ENCODE measurements around the gene PPP1R12B.
"Not testable (repeated sequence)": the region's sequence is repeated elsewhere in the genome, so short reads cannot be mapped to it uniquely, and the experiment has no call there.

Gene PPP1R12B

DNA sequence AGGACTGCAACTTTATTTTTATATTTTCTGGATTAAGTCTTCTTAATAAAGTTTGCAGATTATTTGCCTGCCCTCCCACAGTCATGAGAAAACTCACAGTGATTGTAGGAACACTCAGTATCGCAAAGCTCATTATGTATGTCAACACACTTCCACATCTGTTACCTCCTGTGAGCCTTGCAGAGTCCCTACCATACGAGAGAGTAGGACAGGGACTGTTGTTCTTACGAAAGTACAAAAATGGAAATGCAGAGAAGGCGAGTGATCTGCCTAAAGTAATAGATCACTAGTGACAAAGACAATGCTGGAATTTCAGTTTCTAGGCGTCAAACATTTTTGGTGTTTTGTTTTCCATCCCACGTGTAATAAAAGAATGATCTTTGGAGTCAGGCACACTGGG lies 230.1 kb downstream of the PPP1R12B start:
- DNase-seq (ENCODE audit: low read depth): no peak
- TF ChIP-seq, protein P1, sequence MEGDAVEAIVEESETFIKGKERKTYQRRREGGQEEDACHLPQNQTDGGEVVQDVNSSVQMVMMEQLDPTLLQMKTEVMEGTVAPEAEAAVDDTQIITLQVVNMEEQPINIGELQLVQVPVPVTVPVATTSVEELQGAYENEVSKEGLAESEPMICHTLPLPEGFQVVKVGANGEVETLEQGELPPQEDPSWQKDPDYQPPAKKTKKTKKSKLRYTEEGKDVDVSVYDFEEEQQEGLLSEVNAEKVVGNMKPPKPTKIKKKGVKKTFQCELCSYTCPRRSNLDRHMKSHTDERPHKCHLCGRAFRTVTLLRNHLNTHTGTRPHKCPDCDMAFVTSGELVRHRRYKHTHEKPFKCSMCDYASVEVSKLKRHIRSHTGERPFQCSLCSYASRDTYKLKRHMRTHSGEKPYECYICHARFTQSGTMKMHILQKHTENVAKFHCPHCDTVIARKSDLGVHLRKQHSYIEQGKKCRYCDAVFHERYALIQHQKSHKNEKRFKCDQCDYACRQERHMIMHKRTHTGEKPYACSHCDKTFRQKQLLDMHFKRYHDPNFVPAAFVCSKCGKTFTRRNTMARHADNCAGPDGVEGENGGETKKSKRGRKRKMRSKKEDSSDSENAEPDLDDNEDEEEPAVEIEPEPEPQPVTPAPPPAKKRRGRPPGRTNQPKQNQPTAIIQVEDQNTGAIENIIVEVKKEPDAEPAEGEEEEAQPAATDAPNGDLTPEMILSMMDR (conservative IDR thresholded peaks at IDR 0.05; ENCODE audit: low read depth, low read length): no peak

DNA sequence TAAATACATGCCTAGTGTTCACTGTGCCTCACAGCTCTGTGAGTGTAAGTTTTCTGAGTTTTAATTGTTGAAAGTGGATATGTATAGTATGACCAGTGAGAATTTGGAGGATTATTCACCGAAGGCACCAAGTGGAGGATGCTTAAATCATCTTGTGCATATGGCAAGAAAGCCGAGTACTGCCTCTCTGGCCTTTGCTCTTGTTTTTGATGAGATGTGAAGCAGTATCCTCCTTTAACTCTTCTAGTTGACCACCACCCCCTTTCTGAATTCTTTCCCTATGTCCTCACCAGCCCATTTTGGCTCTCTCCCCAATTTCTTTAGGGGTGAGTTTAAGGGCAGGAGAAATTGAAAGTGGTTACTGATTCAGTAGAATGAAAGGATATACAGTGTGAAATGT lies 231.3 kb downstream of the PPP1R12B start:
- no peak overlapping the region for H3K4me3 ChIP-seq (ENCODE audit: low read length)
- TF ChIP-seq, protein P1 (conservative IDR thresholded peaks at IDR 0.05; ENCODE audit: low read depth, low read length): no peak
- DNase-seq (ENCODE audit: low read depth): no peak

More for the DNA sequence above, 230.1 kb downstream of the PPP1R12B start:
- no peak overlapping the region for H3K4me3 ChIP-seq (ENCODE audit: low read length)

DNA sequence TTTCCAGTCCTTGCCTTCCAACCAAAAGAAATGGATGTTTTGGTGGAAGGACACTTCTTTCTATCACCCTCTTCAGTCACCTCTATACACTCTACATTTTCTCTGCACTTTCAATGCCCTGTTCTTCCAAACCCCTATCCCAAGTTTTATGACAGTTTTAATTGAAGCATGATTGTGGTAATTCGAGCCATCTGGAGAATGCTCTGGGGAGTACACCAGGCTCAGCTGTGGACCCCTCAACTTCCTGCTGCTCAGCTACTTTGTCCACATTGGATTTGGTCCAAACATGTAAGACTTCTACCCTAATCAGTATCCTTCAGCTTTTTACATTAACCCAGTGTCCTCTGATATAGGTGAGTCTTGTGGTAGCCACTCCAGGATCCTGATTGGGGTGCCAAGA lies 232.1 kb downstream of the PPP1R12B start:
- no peak for DNase-seq (ENCODE audit: low read depth)
- TF ChIP-seq, protein P1 (conservative IDR thresholded peaks at IDR 0.05; ENCODE audit: low read depth, low read length): no peak
- H3K4me3 ChIP-seq (ENCODE audit: low read length): no peak overlapping the region

DNA sequence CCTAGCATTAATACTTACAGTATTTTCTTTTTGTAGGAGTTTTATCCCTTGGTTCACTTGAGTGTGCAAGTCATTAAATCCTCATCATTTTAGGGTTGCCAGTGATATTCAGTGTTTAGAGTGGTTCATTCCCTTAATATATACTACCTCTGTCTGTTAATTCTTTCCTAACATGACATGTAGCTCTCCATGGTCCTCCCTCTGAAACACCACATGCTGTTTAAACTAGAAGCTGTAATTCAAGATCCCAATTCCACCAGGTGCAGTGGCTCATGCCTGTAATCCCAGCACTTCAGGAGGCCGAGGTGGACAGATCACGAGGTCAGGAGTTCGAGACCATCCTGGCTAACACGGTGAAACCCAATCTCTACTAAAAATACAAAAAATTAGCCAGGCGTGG lies 233.9 kb downstream of the PPP1R12B start:
- H3K4me3 ChIP-seq (ENCODE audit: low read length); DNase-seq (ENCODE audit: low read depth): not testable (repeated sequence)

DNA sequence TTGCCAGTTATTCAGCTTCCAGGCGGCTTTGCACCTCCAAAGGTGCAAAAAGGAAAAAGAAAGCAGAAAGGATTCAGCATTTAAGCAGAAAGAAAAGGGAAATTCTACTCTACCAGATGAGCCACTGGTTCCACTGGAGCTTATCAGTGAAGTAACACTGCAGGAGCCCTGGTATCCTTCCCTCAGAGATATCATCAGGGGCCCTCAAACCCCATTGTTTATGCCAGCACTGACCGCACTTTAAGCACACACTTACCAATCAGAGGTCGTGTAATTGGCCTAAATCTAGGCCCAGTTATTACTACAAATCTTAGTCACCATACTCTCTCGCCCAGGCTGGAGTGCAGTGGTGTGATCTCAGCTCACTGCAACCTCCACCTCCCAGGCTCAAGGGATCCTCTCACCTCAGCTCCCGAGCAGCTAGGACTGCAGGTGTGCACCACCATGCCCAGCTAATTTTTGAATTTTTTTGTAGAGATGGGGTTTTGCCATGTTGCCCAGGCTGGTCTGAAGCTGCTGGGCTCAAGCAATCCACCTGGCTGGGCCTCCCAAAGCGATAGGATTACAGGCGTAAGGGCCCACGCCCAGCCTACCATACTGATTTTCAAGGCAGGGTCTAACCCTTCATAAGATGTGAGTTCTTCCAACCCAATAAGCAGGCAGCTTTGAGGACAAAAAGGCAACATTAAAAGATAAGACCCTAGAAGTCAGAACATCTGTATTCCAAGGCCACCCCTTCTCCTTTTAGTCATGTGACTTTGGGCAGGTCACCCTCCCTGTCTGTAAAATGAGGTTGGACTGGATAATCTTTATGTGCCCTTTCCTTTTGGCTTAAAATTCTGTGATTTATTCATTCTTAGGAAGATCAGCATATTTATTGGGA lies 236.4 kb downstream of the PPP1R12B start:
- TF ChIP-seq, protein P1 (conservative IDR thresholded peaks at IDR 0.05; ENCODE audit: low read depth, low read length): no peak
- no peak for DNase-seq (ENCODE audit: low read depth)
- no peak overlapping the region for H3K4me3 ChIP-seq (ENCODE audit: low read length)

DNA sequence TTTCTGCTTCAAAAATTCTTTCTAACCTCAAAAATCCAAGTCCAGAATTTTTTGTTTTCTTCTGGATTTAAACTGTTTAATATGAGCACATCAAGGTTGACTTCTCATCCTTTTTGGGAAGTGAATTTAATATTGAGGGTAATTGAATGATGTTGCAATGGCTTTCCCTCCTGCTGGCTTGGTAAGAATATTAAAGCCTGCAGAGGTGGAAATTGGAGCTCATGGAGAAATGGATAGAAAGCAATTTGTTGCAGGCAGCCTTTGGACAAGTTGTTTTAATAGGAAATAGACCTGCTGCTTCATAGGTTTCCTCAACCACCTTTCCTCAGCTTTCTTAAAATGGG lies 237.1 kb downstream of the PPP1R12B start:
- no peak for DNase-seq (ENCODE audit: low read depth)
- TF ChIP-seq, protein P1 (conservative IDR thresholded peaks at IDR 0.05; ENCODE audit: low read depth, low read length): no peak
- H3K4me3 ChIP-seq (ENCODE audit: low read length): no peak overlapping the region

DNA sequence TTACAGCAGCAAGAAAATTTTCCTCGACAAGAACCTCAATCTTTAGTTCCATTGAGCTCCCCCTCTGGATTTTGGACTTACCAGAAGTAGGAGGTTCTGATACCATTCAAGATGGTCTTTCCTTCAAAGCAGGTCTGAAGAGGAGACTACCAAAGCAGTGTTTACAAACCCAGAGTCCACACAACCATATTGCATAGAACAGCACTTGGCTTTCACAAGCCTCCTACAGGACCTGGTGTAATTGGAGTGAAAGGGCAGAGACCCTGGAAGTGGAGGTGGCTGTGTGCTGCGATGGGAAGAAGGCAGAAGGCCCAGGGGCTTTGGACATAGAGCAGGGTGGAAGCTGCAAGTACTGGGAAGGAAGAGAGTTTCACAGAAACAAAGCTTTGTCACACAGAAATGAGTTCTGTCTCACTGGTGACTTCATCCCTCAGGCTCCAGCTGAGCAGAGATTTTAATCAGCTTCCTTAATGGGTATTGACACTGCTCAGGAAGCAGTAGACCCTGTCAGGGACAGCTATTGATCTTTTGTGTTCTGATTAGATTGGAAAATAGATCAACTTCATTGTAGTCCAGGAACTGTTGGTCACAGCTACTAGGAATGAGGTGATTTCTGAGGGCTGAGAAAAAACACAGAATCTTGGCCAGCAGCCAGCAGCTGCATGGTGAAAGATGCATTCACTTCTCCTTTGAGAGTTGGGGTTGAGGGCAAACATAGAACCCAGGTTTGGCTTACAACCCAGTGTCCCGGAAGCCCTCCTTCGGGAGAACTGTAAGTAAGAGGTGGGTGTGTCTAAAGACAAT lies 237.7 kb downstream of the PPP1R12B start:
- TF ChIP-seq, protein P1 (conservative IDR thresholded peaks at IDR 0.05; ENCODE audit: low read depth, low read length): no peak
- no peak for DNase-seq (ENCODE audit: low read depth)
- H3K4me3 ChIP-seq (ENCODE audit: low read length): no peak overlapping the region

All from retinal pigment epithelial cell (primary cell).